PC-3 (cell line): ENCODE data around the gene NFYA. TPM values are rescaled to one million over a fixed set of nuclear protein-coding genes. Genes with fewer than 3 reads are reported as not detected.

Source experiments
- ATAC-seq: fragments of 200-7000 bp; cut with Tn5 transposase; 2 replicates; pipeline ENCODE4 v1.9.1; 2020; ENCODE audit warnings: mild to moderate bottlenecking, moderate library complexity
- BruUV-seq: library from RNA; stranded (reverse); fragments of 400-500 nt; replicated peaks from 2 replicates; lab custom pipeline; 2021; lab: Mats Ljungman, UMichigan
- CTCF ChIA-PET: fragments of 300-600 bp; sonication (Branson Sonifier 250); formaldehyde crosslinking; loops from one replicate; lab custom pipeline; 2022; ENCODE audit warnings: antibody characterized with exemption; lab: Charles Lee
- POLR2A ChIA-PET: fragments of 300-600 bp; sonication (Branson Sonifier 250); formaldehyde crosslinking; loops from one replicate; lab custom pipeline; 2022; ENCODE audit warnings: antibody characterized with exemption; ENCODE audit not compliant: unreplicated experiment; lab: Charles Lee
- DNase-seq: peaks from one replicate; pipeline ENCODE4 v3.0.0-alpha.2; 2015
- H2AFZ ChIP-seq: fragments of 300-600 bp; sonication (generic); 2 replicates; pipeline ENCODE4 v1.6.0; 2016; ENCODE audit warnings: antibody characterized with exemption, low read length
- H3F3A ChIP-seq: fragments of 300-600 bp; sonication (generic); one replicate; pipeline ENCODE4 v1.6.0; 2017; ENCODE audit warnings: antibody characterized with exemption, low read length, control low read depth, mild to moderate bottlenecking; ENCODE audit not compliant: unreplicated experiment
- H3K27ac ChIP-seq: fragments of 300-600 bp; sonication (generic); 2 replicates; pipeline ENCODE4 v1.5.1; 2016; ENCODE audit warnings: mild to moderate bottlenecking, low read length
- H3K27me3 ChIP-seq: fragments of 300-600 bp; sonication (generic); 2 replicates; pipeline ENCODE4 v1.6.1; 2016; ENCODE audit warnings: low read length, mixed read lengths
- H3K36me3 ChIP-seq: fragments of 300-600 bp; sonication (generic); 2 replicates; pipeline ENCODE4 v1.6.1; 2016; ENCODE audit warnings: low read depth, mixed run types, low read length, mixed read lengths
- H3K4me1 ChIP-seq: fragments of 300-600 bp; sonication (generic); 2 replicates; pipeline ENCODE4 v1.5.1; 2016; ENCODE audit warnings: low read length; ENCODE audit not compliant: insufficient read depth
- H3K4me2 ChIP-seq: fragments of 300-600 bp; sonication (generic); 2 replicates; pipeline ENCODE4 v1.6.0; 2016; ENCODE audit warnings: low read length
- H3K4me3 ChIP-seq: fragments of 300-600 bp; sonication (generic); 2 replicates; pipeline ENCODE4 v1.5.1; 2016; ENCODE audit warnings: mild to moderate bottlenecking, low read length, mixed read lengths
- H3K79me2 ChIP-seq: fragments of 300-600 bp; sonication (generic); 2 replicates; pipeline ENCODE4 v1.6.1; 2017; ENCODE audit warnings: low read length, mixed read lengths
- H3K9ac ChIP-seq: fragments of 300-600 bp; sonication (generic); 2 replicates; pipeline ENCODE4 v1.6.0; 2016; ENCODE audit warnings: mild to moderate bottlenecking, low read length
- H3K9me2 ChIP-seq: fragments of 300-600 bp; sonication (generic); replicated peaks from 2 replicates; pipeline ENCODE4 v1.6.1; 2016; ENCODE audit warnings: mixed run types, low read length, mixed read lengths
- H3K9me3 ChIP-seq: fragments of 300-600 bp; sonication (generic); 2 replicates; pipeline ENCODE4 v1.6.1; 2016; ENCODE audit warnings: low read length, mixed read lengths
- H4K20me1 ChIP-seq: fragments of 300-600 bp; sonication (generic); 2 replicates; pipeline ENCODE4 v1.6.1; 2016; ENCODE audit warnings: low read length, mixed read lengths
- EZH2 ChIP-seq: fragments of 300-600 bp; sonication (generic); IDR thresholded peaks from one replicate; pipeline ENCODE4 v1.6.1; 2017; ENCODE audit warnings: antibody characterized with exemption, mild to moderate bottlenecking, low read length; ENCODE audit not compliant: unreplicated experiment
- EZH2phosphoT487 ChIP-seq: fragments of 300-600 bp; sonication (generic); IDR thresholded peaks from 2 replicates; pipeline ENCODE4 v1.6.1; 2018; ENCODE audit warnings: mild to moderate bottlenecking, antibody characterized with exemption, low read length, borderline replicate concordance
- intact Hi-C: fragments of 100-400 bp; cut with micrococcal nuclease; formaldehyde crosslinking; loops from 2 replicates; pipeline ENCODE4 v1.9.0; 2023
- total RNA-seq: library from RNA; depleted of rRNA; stranded (reverse); fragments of >200 nt; gene quantifications from 2 replicates; pipeline ENCODE4 v1.2.3, GENCODE V29; 2014
- TF ChIP-seq, protein P1 (sequence below): fragments of 300-600 bp; sonication (generic); conservative IDR thresholded peaks from 2 replicates; pipeline ENCODE4 v1.5.1; 2017; ENCODE audit warnings: antibody characterized with exemption, low read depth, mild to moderate bottlenecking, low read length

NFYA gene
- total RNA-seq, 1 experiment from 2014 or later, result 31.7 TPM

DNA sequence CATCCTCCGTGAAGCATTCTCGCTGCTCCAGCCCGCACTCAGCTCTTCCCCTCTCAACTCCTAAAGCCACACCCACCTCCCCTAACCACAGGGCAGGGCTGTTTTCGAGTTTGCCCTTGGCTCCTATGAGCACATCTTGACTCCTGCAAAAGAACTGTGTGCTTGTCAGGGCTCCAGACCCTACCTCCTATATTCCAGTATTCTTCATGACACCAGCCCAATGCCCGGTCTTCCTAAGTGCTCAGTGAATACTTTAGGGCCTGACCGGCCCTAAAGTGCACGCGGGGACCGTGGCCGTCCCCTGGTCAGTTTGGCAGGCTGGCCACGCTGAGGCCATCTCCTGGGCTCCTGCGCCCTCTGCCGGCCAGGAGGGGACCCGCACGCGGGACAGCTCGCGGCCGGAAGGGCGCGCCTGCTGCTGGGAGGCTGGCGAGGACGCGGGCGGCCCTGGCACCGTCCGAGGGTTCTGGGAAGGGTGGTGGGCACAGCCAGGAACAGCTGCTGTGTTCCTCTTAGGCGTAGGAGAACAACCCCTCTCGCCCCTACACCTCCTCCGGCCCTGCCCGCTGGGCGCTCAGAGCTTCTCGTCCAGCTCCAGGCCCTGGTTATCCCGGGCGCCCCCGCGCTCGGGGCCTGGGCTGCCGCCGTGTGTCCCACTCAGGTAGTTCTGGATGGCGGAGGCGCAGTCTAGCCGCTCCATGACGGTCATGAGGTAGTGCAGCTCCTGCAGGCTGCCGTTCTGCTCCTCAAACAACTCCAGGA lies 44.8 kb upstream of the NFYA start:
- intact Hi-C loops, result loop anchor here (1.0 to 2.0 kb wide), 3 partner anchors 22 to 133 kb away; no protein-coding TSS in a partner anchor
- peak; percentile 87 for DNase-seq
- peak overlapping the region; percentile 77 for H3K9ac ChIP-seq
- no peaks in the 10 kb centered on the region for H3K36me3 ChIP-seq
- no peaks in the 10 kb centered on the region for H3F3A ChIP-seq
- H2AFZ ChIP-seq, result peak overlapping the region; percentile 98
- H3K4me2 ChIP-seq, result peak overlapping the region; percentile 87
- no TSS peak for BruUV-seq
- TF ChIP-seq EZH2phosphoT487 (no peak), EZH2 (no peak)
- TF ChIP-seq, protein P1, sequence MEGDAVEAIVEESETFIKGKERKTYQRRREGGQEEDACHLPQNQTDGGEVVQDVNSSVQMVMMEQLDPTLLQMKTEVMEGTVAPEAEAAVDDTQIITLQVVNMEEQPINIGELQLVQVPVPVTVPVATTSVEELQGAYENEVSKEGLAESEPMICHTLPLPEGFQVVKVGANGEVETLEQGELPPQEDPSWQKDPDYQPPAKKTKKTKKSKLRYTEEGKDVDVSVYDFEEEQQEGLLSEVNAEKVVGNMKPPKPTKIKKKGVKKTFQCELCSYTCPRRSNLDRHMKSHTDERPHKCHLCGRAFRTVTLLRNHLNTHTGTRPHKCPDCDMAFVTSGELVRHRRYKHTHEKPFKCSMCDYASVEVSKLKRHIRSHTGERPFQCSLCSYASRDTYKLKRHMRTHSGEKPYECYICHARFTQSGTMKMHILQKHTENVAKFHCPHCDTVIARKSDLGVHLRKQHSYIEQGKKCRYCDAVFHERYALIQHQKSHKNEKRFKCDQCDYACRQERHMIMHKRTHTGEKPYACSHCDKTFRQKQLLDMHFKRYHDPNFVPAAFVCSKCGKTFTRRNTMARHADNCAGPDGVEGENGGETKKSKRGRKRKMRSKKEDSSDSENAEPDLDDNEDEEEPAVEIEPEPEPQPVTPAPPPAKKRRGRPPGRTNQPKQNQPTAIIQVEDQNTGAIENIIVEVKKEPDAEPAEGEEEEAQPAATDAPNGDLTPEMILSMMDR, result peak; percentile 98
- CTCF ChIA-PET, result interaction anchor here (0.5 to 1.7 kb wide), 6 partner anchors 31 to 175 kb away, joined by 3 to 13 read pairs (median 5); no protein-coding TSS in a partner anchor
- peak overlapping the region; percentile 31; the same call in 1 of the 2 replicates for H3K27ac ChIP-seq
- H4K20me1 ChIP-seq, result no peaks in the 10 kb centered on the region
- no peaks in the 10 kb centered on the region for H3K9me2 ChIP-seq
- H3K9me3 ChIP-seq, result no peaks in the 10 kb centered on the region
- peak overlapping the region; percentile 69 for H3K4me3 ChIP-seq
- 0 out of 2 replicates have a peak, but pooled peaks cover 5% of the 10 kb centered on the region for H3K79me2 ChIP-seq
- POLR2A ChIA-PET, result interaction anchor here (0.6 to 1.0 kb wide), 3 partner anchors 44 to 230 kb away, joined by 3 to 7 read pairs (median 3); partner anchors contain the start of genes NFYA and OARD1
- peak; percentile 84 for ATAC-seq
- H3K4me1 ChIP-seq, result peaks cover 28% of the 10 kb centered on the region
- no peaks in the 10 kb centered on the region for H3K27me3 ChIP-seq

DNA sequence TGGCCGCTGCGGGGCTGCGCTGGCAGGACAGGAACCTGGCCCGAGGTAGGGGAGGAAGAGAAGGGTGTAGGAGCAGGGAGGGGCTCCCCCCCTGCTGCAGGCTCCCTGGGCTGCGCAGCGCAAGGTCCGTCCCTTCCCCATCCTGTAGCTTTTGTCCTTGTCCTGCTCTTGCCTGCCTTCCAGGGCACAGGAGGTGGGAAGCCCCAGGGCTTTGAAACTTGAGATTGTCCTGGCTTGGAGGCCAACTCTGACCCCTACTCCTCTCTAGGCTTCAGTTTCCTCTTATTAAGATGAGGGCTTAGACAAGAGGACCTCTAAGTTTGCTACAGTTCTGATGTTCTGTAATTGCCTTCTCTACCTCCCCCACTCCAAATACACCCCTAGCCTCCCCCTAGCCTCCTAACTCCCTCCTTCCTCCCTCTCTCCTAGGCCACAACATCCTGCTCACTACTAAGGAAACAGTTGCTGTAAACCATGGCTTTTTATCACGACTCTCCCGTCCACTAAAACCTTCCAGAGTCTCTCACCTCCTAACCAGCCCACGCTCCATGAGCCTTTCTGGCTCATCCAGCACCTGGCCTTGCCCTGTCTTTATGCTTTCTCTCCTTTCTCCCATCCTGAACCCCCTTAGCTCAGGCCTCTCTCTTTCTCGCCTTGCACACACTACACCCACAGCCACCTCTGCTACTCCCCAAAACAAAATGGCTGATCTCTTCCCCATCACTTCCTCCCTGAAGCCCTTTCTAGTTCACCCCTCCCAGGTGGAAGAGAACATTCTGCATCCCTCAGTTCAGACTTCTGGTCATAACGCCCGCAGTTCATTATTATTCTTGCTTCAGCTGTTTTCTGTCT lies 44.0 kb upstream of the NFYA start:
- DNase-seq (peak; percentile 28), ATAC-seq (peak; percentile 56)
- H3K36me3 ChIP-seq, result no peaks in the 10 kb centered on the region
- 0 out of 2 replicates have a peak, but pooled peaks cover 5% of the 10 kb centered on the region for H3K79me2 ChIP-seq
- TF ChIP-seq, protein P1, result no peak
- H3K9me3 ChIP-seq, result no peaks in the 10 kb centered on the region
- ChIA-PET POLR2A (interaction anchor here (0.5 to 1.0 kb wide), 2 partner anchors 44 kb away, joined by 3 read pairs; partner anchors contain the start of genes NFYA and OARD1), CTCF (interaction anchor here (1.2 to 1.7 kb wide), 2 partner anchors 32 to 134 kb away, joined by 7 to 13 read pairs; no protein-coding TSS in a partner anchor)
- peak overlapping the region; percentile 98 for H2AFZ ChIP-seq
- peaks cover 20% of the 10 kb centered on the region for H3K4me1 ChIP-seq
- no peaks in the 10 kb centered on the region for H3K9me2 ChIP-seq
- TSS peak; percentile 46 for BruUV-seq
- H3F3A ChIP-seq, result no peaks in the 10 kb centered on the region
- peak overlapping the region; percentile 87 for H3K4me2 ChIP-seq
- H4K20me1 ChIP-seq, result no peaks in the 10 kb centered on the region
- intact Hi-C loops, result loop anchor here (1.0 to 2.0 kb wide), 3 partner anchors 22 to 133 kb away; no protein-coding TSS in a partner anchor
- H3K27me3 ChIP-seq, result no peaks in the 10 kb centered on the region
- peak overlapping the region; percentile 77 for H3K9ac ChIP-seq
- peak overlapping the region; percentile 31; the same call in 1 of the 2 replicates for H3K27ac ChIP-seq
- H3K4me3 ChIP-seq, result peak overlapping the region; percentile 69
